ENCODE data around the gene CCDC91. TPM values are rescaled to one million over a fixed set of nuclear protein-coding genes. Genes with fewer than 3 reads are reported as not detected.

The CCDC91 gene
- total and polyA plus RNA-seq, 2 donors from 2014 or later: 17.5 to 35.7 TPM

DNA sequence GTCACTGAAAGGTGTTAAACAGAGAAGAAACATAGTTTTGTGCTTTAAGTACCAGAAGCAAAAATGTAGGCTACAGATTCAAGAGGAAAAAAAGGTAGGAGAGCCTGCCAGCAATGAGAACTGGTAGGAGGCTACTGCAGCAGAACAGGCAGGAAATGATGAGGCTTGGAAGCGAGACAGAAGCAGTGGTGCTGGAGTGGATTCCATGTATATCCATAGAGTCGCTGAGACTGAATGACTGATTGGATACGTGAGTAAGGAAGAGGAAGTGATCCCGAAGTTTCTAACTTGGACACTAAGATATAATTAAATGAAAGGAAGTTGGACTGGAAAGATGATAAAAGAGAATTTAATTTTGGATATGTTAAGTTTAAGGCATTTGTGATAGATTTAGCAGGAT is 45.0 kb upstream of the CCDC91 start:
- FAIRE-seq (no peak), DNase-seq (no peak)
- Histone ChIP-seq H3K9ac (ENCODE audit: low read length in 3 of 3) (no peak overlapping the region), H3K27me3 (ENCODE audit: control insufficient read depth, insufficient read depth, low read length) (no peaks in the 10 kb centered on the region), H3K4me1 (ENCODE audit: control insufficient read depth in 2 of 3, insufficient read depth in 2 of 3, low read depth in 1 of 3, low read length in 3 of 3) (no peaks in the 10 kb centered on the region), H3K36me3 (ENCODE audit: control insufficient read depth in 2 of 3, insufficient read depth in 3 of 3, low read length in 3 of 3) (no peaks in the 10 kb centered on the region), H3K9me3 (ENCODE audit: control insufficient read depth in 2 of 3, insufficient read depth in 1 of 3, low read length in 3 of 3) (no peaks in the 10 kb centered on the region), H3K4me3 (ENCODE audit: low read length in 3 of 3) (no peak overlapping the region), H3K27ac (ENCODE audit: low read depth in 2 of 2, low read length in 2 of 2) (no peak overlapping the region)
- intact Hi-C loops (cut with DNase I): no loop called here
- TF ChIP-seq, protein P1, sequence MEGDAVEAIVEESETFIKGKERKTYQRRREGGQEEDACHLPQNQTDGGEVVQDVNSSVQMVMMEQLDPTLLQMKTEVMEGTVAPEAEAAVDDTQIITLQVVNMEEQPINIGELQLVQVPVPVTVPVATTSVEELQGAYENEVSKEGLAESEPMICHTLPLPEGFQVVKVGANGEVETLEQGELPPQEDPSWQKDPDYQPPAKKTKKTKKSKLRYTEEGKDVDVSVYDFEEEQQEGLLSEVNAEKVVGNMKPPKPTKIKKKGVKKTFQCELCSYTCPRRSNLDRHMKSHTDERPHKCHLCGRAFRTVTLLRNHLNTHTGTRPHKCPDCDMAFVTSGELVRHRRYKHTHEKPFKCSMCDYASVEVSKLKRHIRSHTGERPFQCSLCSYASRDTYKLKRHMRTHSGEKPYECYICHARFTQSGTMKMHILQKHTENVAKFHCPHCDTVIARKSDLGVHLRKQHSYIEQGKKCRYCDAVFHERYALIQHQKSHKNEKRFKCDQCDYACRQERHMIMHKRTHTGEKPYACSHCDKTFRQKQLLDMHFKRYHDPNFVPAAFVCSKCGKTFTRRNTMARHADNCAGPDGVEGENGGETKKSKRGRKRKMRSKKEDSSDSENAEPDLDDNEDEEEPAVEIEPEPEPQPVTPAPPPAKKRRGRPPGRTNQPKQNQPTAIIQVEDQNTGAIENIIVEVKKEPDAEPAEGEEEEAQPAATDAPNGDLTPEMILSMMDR (IDR thresholded peaks at IDR 0.05; ENCODE audit: borderline replicate concordance, extremely low read depth, insufficient read depth): no peak

DNA sequence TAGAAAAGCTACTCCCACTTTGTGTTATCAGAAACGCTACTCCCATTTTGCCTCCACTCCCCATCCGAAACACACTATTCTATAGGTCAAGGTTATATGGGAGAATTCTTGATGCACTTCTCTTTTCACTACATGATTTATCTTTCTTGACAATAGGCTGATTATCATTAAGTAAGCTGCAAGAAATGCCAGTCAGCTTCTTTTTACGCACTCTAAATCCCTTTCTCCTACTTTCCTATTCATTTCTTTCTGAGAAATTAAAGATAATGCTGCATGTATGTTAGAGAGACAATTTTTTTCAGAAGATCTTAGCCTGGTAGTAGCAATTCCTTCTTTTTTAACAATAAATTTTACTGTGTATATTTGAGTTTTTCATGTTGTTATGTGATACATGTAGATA is 41.0 kb upstream of the CCDC91 start:
- no peaks in the 10 kb centered on the region for H3K27me3 ChIP-seq (ENCODE audit: control insufficient read depth, insufficient read depth, low read length)
- DNase-seq: no peak
- TF ChIP-seq, protein P1 (IDR thresholded peaks at IDR 0.05; ENCODE audit: borderline replicate concordance, extremely low read depth, insufficient read depth): no peak
- H3K4me3 ChIP-seq (ENCODE audit: low read length in 3 of 3): no peak overlapping the region
- H3K9me3 ChIP-seq (ENCODE audit: control insufficient read depth in 2 of 3, insufficient read depth in 1 of 3, low read length in 3 of 3): peaks cover 0 to 6% (median 2%) of the 10 kb centered on the region in 3 donors
- no peak overlapping the region for H3K27ac ChIP-seq (ENCODE audit: low read depth in 2 of 2, low read length in 2 of 2)
- H3K4me1 ChIP-seq (ENCODE audit: control insufficient read depth in 2 of 3, insufficient read depth in 2 of 3, low read depth in 1 of 3, low read length in 3 of 3): no peaks in the 10 kb centered on the region
- no peak overlapping the region for H3K9ac ChIP-seq (ENCODE audit: low read length in 3 of 3)
- no peak for FAIRE-seq
- intact Hi-C loops (cut with DNase I): no loop called here
- no peaks in the 10 kb centered on the region for H3K36me3 ChIP-seq (ENCODE audit: control insufficient read depth in 2 of 3, insufficient read depth in 3 of 3, low read length in 3 of 3)

DNA sequence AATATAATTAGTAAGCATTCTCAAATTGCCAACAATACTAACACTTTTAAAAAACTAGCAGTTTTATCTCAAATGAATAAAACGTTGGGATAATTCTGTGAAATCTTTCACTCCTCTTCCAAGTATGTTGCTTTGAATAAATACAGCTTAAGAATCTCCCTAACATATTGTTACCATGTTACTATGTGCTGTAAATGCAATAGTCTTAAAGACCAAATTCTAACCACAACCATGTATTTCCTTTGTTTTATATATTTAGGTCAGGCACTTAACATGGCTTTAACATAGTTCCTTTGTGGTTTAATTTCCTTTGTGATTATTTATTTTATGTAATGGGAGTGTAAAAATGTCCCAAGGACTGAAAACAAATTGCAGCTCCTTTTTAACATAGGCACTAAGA is 33.9 kb upstream of the CCDC91 start:
- no peak overlapping the region for H3K4me3 ChIP-seq (ENCODE audit: low read length in 3 of 3)
- no peaks in the 10 kb centered on the region for H3K36me3 ChIP-seq (ENCODE audit: control insufficient read depth in 2 of 3, insufficient read depth in 3 of 3, low read length in 3 of 3)
- no peak overlapping the region for H3K9ac ChIP-seq (ENCODE audit: low read length in 3 of 3)
- H3K9me3 ChIP-seq (ENCODE audit: control insufficient read depth in 2 of 3, insufficient read depth in 1 of 3, low read length in 3 of 3): peaks cover 0 to 3% (median 0%) of the 10 kb centered on the region in 3 donors
- DNase-seq (peak in 1 of 5 donors; percentile 36), FAIRE-seq (no peak)
- intact Hi-C loops (cut with DNase I): no loop called here
- no peak overlapping the region for H3K27ac ChIP-seq (ENCODE audit: low read depth in 2 of 2, low read length in 2 of 2)
- no peaks in the 10 kb centered on the region for H3K27me3 ChIP-seq (ENCODE audit: control insufficient read depth, insufficient read depth, low read length)
- no peaks in the 10 kb centered on the region for H3K4me1 ChIP-seq (ENCODE audit: control insufficient read depth in 2 of 3, insufficient read depth in 2 of 3, low read depth in 1 of 3, low read length in 3 of 3)
- TF ChIP-seq, protein P1 (IDR thresholded peaks at IDR 0.05; ENCODE audit: borderline replicate concordance, extremely low read depth, insufficient read depth): no peak

DNA sequence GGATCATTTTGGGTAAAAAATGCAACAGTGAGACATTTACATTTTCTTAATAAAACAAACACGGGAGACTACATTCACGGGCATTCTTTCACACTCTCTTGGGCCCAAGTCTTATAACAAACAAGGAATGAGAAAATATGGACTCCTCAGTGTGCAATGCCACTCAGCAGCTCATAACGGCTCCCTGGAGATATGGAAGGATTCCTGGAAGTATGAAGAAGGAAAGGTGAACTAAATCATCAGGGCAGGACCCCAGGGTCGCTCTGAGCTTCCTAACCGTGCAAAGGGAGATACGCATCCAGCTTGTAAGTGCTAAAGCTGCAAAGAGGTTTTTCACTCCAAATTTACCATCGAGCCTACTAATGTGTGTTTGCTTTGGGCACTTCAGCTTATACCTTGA is 33.5 kb upstream of the CCDC91 start:
- DNase-seq (no peak), FAIRE-seq (no peak)
- Histone ChIP-seq H3K36me3 (ENCODE audit: control insufficient read depth in 2 of 3, insufficient read depth in 3 of 3, low read length in 3 of 3) (no peaks in the 10 kb centered on the region), H3K4me3 (ENCODE audit: low read length in 3 of 3) (no peak overlapping the region), H3K9ac (ENCODE audit: low read length in 3 of 3) (no peak overlapping the region), H3K4me1 (ENCODE audit: control insufficient read depth in 2 of 3, insufficient read depth in 2 of 3, low read depth in 1 of 3, low read length in 3 of 3) (no peaks in the 10 kb centered on the region), H3K9me3 (ENCODE audit: control insufficient read depth in 2 of 3, insufficient read depth in 1 of 3, low read length in 3 of 3) (peaks cover 0 to 3% (median 0%) of the 10 kb centered on the region in 3 donors), H3K27me3 (ENCODE audit: control insufficient read depth, insufficient read depth, low read length) (no peaks in the 10 kb centered on the region), H3K27ac (ENCODE audit: low read depth in 2 of 2, low read length in 2 of 2) (no peak overlapping the region)
- intact Hi-C loops (cut with DNase I): no loop called here
- TF ChIP-seq, protein P1 (IDR thresholded peaks at IDR 0.05; ENCODE audit: borderline replicate concordance, extremely low read depth, insufficient read depth): no peak

Data from kidney (tissue), 14 donors.